Gastrocnemius medialis (tissue), 4 donors: ENCODE measurements around the gene IL18R1. TPM values are rescaled to one million over a fixed set of nuclear protein-coding genes. Genes with fewer than 3 reads are reported as not detected.

Experiments used
- ATAC-seq, 2 donors: fragments of 150-250 bp; one replicate each; pipeline ENCODE4 v1.9.1; 2016
- DNase-seq, 2 donors: peaks; one replicate each; pipeline ENCODE4 v3.0.0-alpha.2; 2019
- H3K27ac ChIP-seq, 4 donors: fragments of 200-600 bp; sonication (generic); 1 replicate in 1 of 4; 2 replicates in 3 of 4; pipeline ENCODE4 v1.5.1; 2016 to 2018; ENCODE audit warnings: mild to moderate bottlenecking in 2 of 4, moderate library complexity in 1 of 4
- H3K27me3 ChIP-seq, 3 donors: fragments of 200-600 bp; sonication (generic) in 2 of 3; 1 replicate in 1 of 3; 2 replicates in 2 of 3; pipeline versions ENCODE4 v1.5.1 to v1.6.0; 2016 to 2019; ENCODE audit warnings: mild to moderate bottlenecking in 1 of 3, moderate library complexity in 1 of 3
- H3K36me3 ChIP-seq, 2 donors: fragments of 200-600 bp; sonication (generic) in 1 of 2; one replicate each; pipeline ENCODE4 v1.5.1; 2017 to 2018
- H3K4me1 ChIP-seq, 2 donors: fragments of 200-600 bp; sonication (generic) in 1 of 2; one replicate each; pipeline ENCODE4 v1.5.1; 2016 to 2017; ENCODE audit warnings: mild to moderate bottlenecking in 2 of 2
- H3K4me3 ChIP-seq, 4 donors: fragments of 200-600 bp; sonication (generic) in 3 of 4; 1 replicate in 1 of 4; 2 replicates in 3 of 4; pipeline ENCODE4 v1.5.1; 2016 to 2019; ENCODE audit warnings: mild to moderate bottlenecking in 2 of 4
- H3K9me3 ChIP-seq, 3 donors: fragments of 200-600 bp; sonication (generic) in 2 of 3; 1 replicate in 1 of 3; 2 replicates in 2 of 3; pipeline ENCODE4 v1.5.1; 2016 to 2019
- POLR2A ChIP-seq, 2 donors: fragments of 450-650 bp; IDR thresholded peaks; one replicate each; pipeline ENCODE4 v1.6.1; 2017; ENCODE audit warnings: antibody characterized with exemption in 2 of 2, mild to moderate bottlenecking in 2 of 2, moderate library complexity in 2 of 2
- in situ Hi-C, 4 donors: fragments of 200-750 bp; cut with MboI; loops; one replicate each; pipeline versions ENCODE4 v1.15.0 to v1.8.0; 2017; ENCODE audit warnings: low sequenced_read_pairs in 4 of 4
- intact Hi-C: fragments of 100-400 bp; cut with DNase I; formaldehyde crosslinking; loops from one replicate; pipeline ENCODE4 v1.15.1; 2023; ENCODE audit warnings: low total_unique reads
- total RNA-seq, 4 donors: library from RNA; depleted of rRNA; stranded (reverse); fragments of >200 nt; gene quantifications; one replicate each; pipeline versions ENCODE4 v1.1.0 to v1.2.3, GENCODE V29; 2016
- TF ChIP-seq, protein P1 (sequence below), 5 experiments: fragments of 450-650 bp in 3 of 5; fragments of 200-600 bp in 2 of 5; sonication (generic) in 2 of 5; IDR thresholded peaks in 4 of 5; conservative IDR thresholded peaks in 1 of 5; 1 replicate in 4 of 5; 2 replicates in 1 of 5; pipeline ENCODE4 v1.5.1; 2016 to 2019; ENCODE audit warnings: antibody characterized with exemption in 5 of 5, mild to moderate bottlenecking in 3 of 5, moderate library complexity in 3 of 5

The IL18R1 gene, protein sequence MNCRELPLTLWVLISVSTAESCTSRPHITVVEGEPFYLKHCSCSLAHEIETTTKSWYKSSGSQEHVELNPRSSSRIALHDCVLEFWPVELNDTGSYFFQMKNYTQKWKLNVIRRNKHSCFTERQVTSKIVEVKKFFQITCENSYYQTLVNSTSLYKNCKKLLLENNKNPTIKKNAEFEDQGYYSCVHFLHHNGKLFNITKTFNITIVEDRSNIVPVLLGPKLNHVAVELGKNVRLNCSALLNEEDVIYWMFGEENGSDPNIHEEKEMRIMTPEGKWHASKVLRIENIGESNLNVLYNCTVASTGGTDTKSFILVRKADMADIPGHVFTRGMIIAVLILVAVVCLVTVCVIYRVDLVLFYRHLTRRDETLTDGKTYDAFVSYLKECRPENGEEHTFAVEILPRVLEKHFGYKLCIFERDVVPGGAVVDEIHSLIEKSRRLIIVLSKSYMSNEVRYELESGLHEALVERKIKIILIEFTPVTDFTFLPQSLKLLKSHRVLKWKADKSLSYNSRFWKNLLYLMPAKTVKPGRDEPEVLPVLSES
- total RNA-seq: 1 to 10 TPM in 3 of 4 donors, under 1 TPM in 1; 0.36 to 2.8 (median 1.1) TPM

DNA sequence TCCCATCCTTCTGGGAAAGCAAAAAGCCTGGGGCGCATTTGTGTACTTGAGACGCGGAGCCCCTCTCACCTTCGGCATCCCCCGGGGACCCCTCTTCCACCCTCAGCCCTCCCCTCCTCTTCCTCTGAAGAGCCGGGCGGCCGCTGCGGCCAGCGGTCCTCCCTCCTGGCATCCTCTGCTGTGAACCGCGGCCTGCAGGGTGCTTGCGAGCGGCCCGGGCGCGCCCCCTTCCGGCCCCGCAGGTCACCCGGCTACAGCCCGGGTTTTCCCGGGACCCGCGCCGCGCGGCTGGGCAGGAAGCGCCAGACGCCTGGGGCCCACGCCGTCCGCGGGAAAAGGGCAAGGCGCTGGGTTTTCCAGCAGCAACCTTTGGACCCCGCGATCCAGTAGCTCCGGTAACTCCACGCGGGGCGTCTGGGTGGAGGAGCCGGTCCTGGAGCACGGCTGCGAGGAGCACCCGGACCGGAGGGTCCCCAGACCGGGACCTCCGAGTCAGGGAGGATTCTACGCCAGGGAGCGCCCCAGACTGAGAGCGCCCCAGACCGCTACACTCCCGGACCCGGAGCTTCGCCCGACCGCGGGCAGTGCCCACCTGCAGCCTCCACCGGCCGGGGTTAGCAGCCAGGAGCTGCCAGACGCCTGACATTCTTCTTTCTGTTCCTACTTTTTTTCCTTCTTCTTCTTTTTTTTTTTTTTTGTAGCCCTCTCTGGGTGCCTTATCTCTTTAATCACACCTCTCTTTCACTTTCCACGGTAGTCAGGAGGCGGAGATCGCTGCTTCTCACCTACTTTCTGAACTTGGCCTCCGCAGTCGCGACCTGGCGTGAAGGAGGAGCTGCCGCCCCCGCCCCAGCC lies at the start of gene IL18R1:
Gene IL18R1 (plus strand): TSS at position 271 of the 855 bp plus-strand sequence. CDS start 6,865 bp downstream, outside the sequence.
- Histone ChIP-seq H3K9me3 (no peaks in the 10 kb centered on the region), H3K4me1 (peaks cover 0 to 6% of the 10 kb centered on the region in 2 donors), H3K27me3 (no peaks in the 10 kb centered on the region), H3K36me3 (no peaks in the 10 kb centered on the region), H3K27ac (peak within 1 kb of the TSS; percentile 14 to 61 (median 40)), H3K4me3 (peak within 1 kb of the TSS; percentile 63 to 80 (median 68))
- intact Hi-C loops (loop anchor here (2.0 to 10.0 kb wide), 4 partner anchors 101 to 348 kb away; partner anchors contain the start of gene IL1RL2), in situ Hi-C loops (loop anchor here in 2 of 4 donors (5.0 to 10.0 kb wide), 2 partner anchors 101 to 338 kb away; no protein-coding TSS in a partner anchor)
- ATAC-seq (peak; percentile 92 to 96), DNase-seq (peak; percentile 54 to 56)
- TF ChIP-seq, protein P1, sequence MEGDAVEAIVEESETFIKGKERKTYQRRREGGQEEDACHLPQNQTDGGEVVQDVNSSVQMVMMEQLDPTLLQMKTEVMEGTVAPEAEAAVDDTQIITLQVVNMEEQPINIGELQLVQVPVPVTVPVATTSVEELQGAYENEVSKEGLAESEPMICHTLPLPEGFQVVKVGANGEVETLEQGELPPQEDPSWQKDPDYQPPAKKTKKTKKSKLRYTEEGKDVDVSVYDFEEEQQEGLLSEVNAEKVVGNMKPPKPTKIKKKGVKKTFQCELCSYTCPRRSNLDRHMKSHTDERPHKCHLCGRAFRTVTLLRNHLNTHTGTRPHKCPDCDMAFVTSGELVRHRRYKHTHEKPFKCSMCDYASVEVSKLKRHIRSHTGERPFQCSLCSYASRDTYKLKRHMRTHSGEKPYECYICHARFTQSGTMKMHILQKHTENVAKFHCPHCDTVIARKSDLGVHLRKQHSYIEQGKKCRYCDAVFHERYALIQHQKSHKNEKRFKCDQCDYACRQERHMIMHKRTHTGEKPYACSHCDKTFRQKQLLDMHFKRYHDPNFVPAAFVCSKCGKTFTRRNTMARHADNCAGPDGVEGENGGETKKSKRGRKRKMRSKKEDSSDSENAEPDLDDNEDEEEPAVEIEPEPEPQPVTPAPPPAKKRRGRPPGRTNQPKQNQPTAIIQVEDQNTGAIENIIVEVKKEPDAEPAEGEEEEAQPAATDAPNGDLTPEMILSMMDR (IDR thresholded peaks at IDR 0.05 in 4 of 5, conservative IDR thresholded peaks at IDR 0.05 in 1 of 5): peak; percentile 62 to 91 (median 73)
- TF ChIP-seq POLR2A (IDR thresholded peaks at IDR 0.05): no peak

DNA sequence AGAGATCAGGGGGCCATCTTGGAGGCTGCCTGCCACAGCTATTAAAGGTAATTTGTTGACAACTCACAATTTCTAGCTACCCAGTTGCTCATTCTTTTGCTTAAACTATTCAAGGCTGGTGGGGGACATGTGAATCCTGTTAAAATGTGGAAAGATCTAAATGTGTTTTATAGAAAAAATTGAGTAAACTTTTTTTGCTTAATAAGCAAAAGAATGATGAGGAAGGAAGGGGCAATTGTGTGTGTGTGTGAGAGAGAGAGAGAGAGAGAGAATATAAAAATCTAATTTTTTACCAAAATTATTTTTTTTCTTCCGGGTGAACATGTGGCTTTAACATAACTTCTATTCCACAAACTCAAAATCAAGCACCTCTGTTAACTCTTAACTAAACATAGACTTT lies 49.5 kb upstream of the IL18R1 start:
- TF ChIP-seq, protein P1 (IDR thresholded peaks at IDR 0.05 in 4 of 5, conservative IDR thresholded peaks at IDR 0.05 in 1 of 5): no peak
- Histone ChIP-seq H3K4me3 (no peak overlapping the region), H3K27me3 (no peaks in the 10 kb centered on the region), H3K36me3 (no peaks in the 10 kb centered on the region), H3K4me1 (no peaks in the 10 kb centered on the region), H3K9me3 (no peaks in the 10 kb centered on the region), H3K27ac (no peak overlapping the region)
- ATAC-seq (no peak), DNase-seq (no peak)
- intact Hi-C loops (no loop called here), in situ Hi-C loops (no loop called here)

DNA sequence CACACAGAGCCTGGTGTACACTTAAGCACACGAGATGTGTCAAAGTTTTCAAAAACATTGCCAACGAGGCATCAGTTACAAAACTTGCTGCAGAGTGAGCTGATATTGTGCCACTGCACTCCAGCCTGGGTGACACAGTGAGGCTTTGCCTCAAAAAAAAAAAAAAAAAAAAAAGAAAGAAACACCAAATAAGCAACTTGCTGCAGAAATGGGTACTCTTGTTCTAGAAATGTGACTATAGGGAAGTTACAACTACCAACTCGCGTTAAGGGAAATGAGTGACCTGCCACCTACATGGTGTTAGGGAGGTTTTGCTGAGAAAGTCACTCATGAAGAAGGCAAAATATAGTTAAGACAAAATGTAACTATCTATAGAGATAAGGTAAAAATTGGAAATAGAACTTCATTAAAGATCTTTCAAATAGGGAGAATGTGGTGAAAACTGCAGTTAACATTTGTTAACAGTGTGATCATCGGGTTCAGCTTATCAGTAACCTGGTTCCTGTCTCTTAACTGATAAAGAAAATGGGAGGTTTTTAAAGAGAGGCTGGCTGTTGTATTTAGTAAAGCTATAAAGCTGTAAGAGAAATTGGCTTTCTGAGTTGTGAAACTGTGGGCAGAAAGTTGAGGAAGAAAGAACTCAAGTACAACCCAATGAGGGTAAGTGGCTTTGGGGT lies 44.5 kb upstream of the IL18R1 start, which contains the start of gene IL1RL1:
Gene IL1RL1 (plus strand): TSS at position 600 of the 677 bp plus-strand sequence. CDS start 26,702 bp downstream, outside the sequence.
- H3K27ac ChIP-seq: no peak within 1 kb of the TSS
- no peaks in the 10 kb centered on the region for H3K9me3 ChIP-seq
- in situ Hi-C loops (no loop called here), intact Hi-C loops (no loop called here)
- no peaks in the 10 kb centered on the region for H3K36me3 ChIP-seq
- DNase-seq (no peak), ATAC-seq (no peak)
- TF ChIP-seq, protein P1 (IDR thresholded peaks at IDR 0.05 in 4 of 5, conservative IDR thresholded peaks at IDR 0.05 in 1 of 5): no peak
- no peak for TF ChIP-seq POLR2A (IDR thresholded peaks at IDR 0.05)
- no peaks in the 10 kb centered on the region for H3K4me1 ChIP-seq
- H3K27me3 ChIP-seq: no peaks in the 10 kb centered on the region
- no peak within 1 kb of the TSS for H3K4me3 ChIP-seq

DNA sequence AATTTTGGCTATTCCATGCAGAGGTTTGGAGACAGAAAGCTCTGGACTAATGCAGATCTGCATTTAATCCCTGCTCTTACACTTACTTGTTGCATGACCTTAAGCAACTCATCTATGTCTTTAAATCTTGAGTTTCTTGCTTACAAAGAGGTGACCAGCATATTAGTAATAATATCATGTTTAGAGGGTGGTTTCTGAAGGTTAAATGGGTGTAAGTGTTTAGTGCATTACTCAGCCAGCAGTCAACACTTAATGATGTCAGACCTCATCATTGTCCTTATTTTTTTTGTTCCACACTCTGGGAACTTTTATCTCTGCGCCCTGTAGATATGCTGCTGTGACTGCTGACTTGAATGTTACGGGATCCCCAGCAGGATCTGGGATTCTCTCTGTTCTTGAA lies 42.6 kb upstream of the IL18R1 start:
- intact Hi-C loops: no loop called here
- no peak overlapping the region for H3K4me3 ChIP-seq
- no peak for ATAC-seq

More for the DNA sequence above, 42.6 kb upstream of the IL18R1 start:
- TF ChIP-seq, protein P1 (IDR thresholded peaks at IDR 0.05 in 4 of 5, conservative IDR thresholded peaks at IDR 0.05 in 1 of 5): no peak
- TF ChIP-seq POLR2A (IDR thresholded peaks at IDR 0.05): no peak
- no peaks in the 10 kb centered on the region for H3K36me3 ChIP-seq
- H3K27ac ChIP-seq: no peak overlapping the region
- H3K4me1 ChIP-seq: no peaks in the 10 kb centered on the region
- H3K9me3 ChIP-seq: no peaks in the 10 kb centered on the region
- DNase-seq: no peak
- no peaks in the 10 kb centered on the region for H3K27me3 ChIP-seq
- in situ Hi-C loops: no loop called here
